Fibroblast of lung (primary cell): ENCODE measurements around the gene HDAC4. TPM values are rescaled to one million over a fixed set of nuclear protein-coding genes. Genes with fewer than 3 reads are reported as not detected.

Experiments used
- DNase-seq, 2 donors: peaks; one replicate each; pipeline versions ENCODE4 v3.0.0 to v3.0.0-alpha.2; 2010; ENCODE audit warnings: low read depth in 2 of 2
- H2AFZ ChIP-seq: 2 replicates; pipeline ENCODE4 v1.5.1; 2012; ENCODE audit warnings: low read length, control low read depth, inconsistent platforms
- H3K27ac ChIP-seq: 2 replicates; pipeline ENCODE4 v1.5.1; 2011; ENCODE audit warnings: low read length, control low read depth; ENCODE audit not compliant: insufficient read depth
- H3K27me3 ChIP-seq: 2 replicates; pipeline ENCODE4 v1.5.1; 2011; ENCODE audit warnings: mild to moderate bottlenecking, low read length; ENCODE audit not compliant: control insufficient read depth, insufficient read depth
- H3K36me3 ChIP-seq: 2 replicates; pipeline ENCODE4 v1.5.1; 2011; ENCODE audit warnings: low read length; ENCODE audit not compliant: control insufficient read depth, insufficient read depth
- H3K4me1 ChIP-seq: 2 replicates; pipeline ENCODE4 v1.5.1; 2011; ENCODE audit warnings: low read length; ENCODE audit not compliant: control insufficient read depth, insufficient read depth; ENCODE audit errors: extremely low read depth
- H3K4me2 ChIP-seq: 2 replicates; pipeline ENCODE4 v1.5.1; 2011; ENCODE audit warnings: low read length, control low read depth; ENCODE audit not compliant: insufficient read depth; ENCODE audit errors: extremely low read depth
- H3K4me3 ChIP-seq, 4 experiments: fragments of 200-600 bp in 1 of 4; sonication (generic) in 1 of 4; replicated peaks in 1 of 4; 2 replicates each; pipeline ENCODE4 v1.5.1; 2011 to 2016; ENCODE audit warnings: low read length in 4 of 4, low read depth in 3 of 4, mild to moderate bottlenecking in 3 of 4, control low read depth in 2 of 4, inconsistent platforms in 1 of 4, mixed read lengths in 1 of 4; ENCODE audit not compliant: insufficient read depth in 1 of 4; ENCODE audit errors: control extremely low read depth in 1 of 4
- H3K79me2 ChIP-seq: 2 replicates; pipeline ENCODE4 v1.5.1; 2012; ENCODE audit warnings: mild to moderate bottlenecking, low read length, inconsistent platforms; ENCODE audit not compliant: control insufficient read depth, insufficient read depth
- H3K9ac ChIP-seq: 2 replicates; pipeline ENCODE4 v1.5.1; 2011; ENCODE audit warnings: mild to moderate bottlenecking, low read length, control low read depth; ENCODE audit not compliant: insufficient read depth
- H3K9me3 ChIP-seq: 2 replicates; pipeline ENCODE4 v1.5.1; 2012; ENCODE audit warnings: low read depth, low read length; ENCODE audit not compliant: control insufficient read depth, insufficient read depth
- H4K20me1 ChIP-seq: 2 replicates; pipeline ENCODE4 v1.5.1; 2011; ENCODE audit warnings: low read length; ENCODE audit not compliant: control insufficient read depth, insufficient read depth; ENCODE audit errors: extremely low read depth
- CTCF ChIP-seq, 2 donors: IDR thresholded peaks in 1 of 2; conservative IDR thresholded peaks in 1 of 2; 1 replicate in 1 of 2; 2 replicates in 1 of 2; pipeline ENCODE4 v1.5.1; 2011 to 2012; ENCODE audit warnings: low read length in 2 of 2, control low read depth in 1 of 2, inconsistent platforms in 1 of 2, low read depth in 1 of 2, mild to moderate bottlenecking in 1 of 2
- EZH2 ChIP-seq: IDR thresholded peaks from 2 replicates; pipeline ENCODE4 v1.5.1; 2012; ENCODE audit warnings: low read length, control low read depth, mild to moderate bottlenecking; ENCODE audit errors: missing control alignments
- polyA plus RNA-seq, 2 donors: library from polyadenylated mRNA; depleted of rRNA in 1 of 2; stranded (reverse) in 1 of 2; unstranded in 1 of 2; fragments of >200 nt; gene quantifications; 2 replicates each; pipeline ENCODE4 v1.2.1, GENCODE V29; 2011 to 2012; ENCODE audit warnings: missing spikeins in 1 of 2
- total RNA-seq: library from RNA; depleted of rRNA; stranded (reverse); fragments of >200 nt; gene quantifications from 2 replicates; pipeline ENCODE4 v1.2.1, GENCODE V29; 2014

HDAC4 gene
- total and polyA plus RNA-seq, 2 donors (not counting 1 experiment from before 2014, with no cell fraction given) = 7.4 to 19.8 TPM

GRCh38 chr2:239195992-239196391, 204.8 kb downstream of the HDAC4 start:
- TF ChIP-seq CTCF (conservative IDR thresholded peaks at IDR 0.05 in 1 of 2, IDR thresholded peaks at IDR 0.05 in 1 of 2; ENCODE audit: low read depth in 1 of 2, low read length in 2 of 2) (no peak), EZH2 (no peak)
- H4K20me1 ChIP-seq = no peaks in the 10 kb centered on the region
- H3K4me3 ChIP-seq = no peak overlapping the region
- H3K27ac ChIP-seq = no peak overlapping the region
- peaks cover 4% of the 10 kb centered on the region for H3K4me1 ChIP-seq
- H3K79me2 ChIP-seq = no peaks in the 10 kb centered on the region
- no peak for DNase-seq
- no peaks in the 10 kb centered on the region for H3K27me3 ChIP-seq
- no peak overlapping the region for H3K4me2 ChIP-seq
- H3K9me3 ChIP-seq = no peaks in the 10 kb centered on the region
- H3K36me3 ChIP-seq = peaks cover 3% of the 10 kb centered on the region
- H3K9ac ChIP-seq = no peak overlapping the region
- no peak overlapping the region for H2AFZ ChIP-seq

DNA sequence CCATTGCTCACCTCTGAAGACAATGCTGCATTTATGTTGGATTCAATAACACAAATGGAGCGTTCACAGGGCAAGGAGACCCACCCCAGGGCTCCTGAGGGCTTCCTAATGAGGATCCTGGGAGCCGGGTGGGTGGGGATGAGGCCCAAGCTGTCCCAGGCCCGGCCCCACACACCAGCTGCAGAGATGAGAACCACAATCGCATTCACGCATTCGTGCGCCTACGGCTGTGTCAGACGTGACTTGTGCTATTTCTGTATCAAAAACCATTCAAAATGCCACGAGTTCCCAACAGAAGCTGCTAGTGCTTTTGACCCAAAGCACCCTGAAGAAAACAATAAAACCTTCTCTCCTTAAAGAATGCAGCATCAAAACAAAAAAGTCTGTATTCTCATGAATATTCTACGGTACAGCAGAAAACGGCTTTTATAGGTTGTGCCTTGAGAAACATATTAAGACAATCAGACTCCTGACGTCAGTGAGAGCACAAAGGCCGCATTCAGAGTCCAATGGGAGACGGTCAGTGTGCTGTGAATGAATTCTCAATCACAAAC, 205.4 kb downstream of the HDAC4 start:
- Histone ChIP-seq H3K9ac (no peak overlapping the region), H3K4me3 (no peak overlapping the region), H3K4me1 (peaks cover 4% of the 10 kb centered on the region), H2AFZ (no peak overlapping the region), H3K9me3 (no peaks in the 10 kb centered on the region), H3K27me3 (no peaks in the 10 kb centered on the region), H3K36me3 (peaks cover 3% of the 10 kb centered on the region), H3K79me2 (no peaks in the 10 kb centered on the region), H3K27ac (no peak overlapping the region), H3K4me2 (no peak overlapping the region), H4K20me1 (no peaks in the 10 kb centered on the region)
- peak in 1 of 2 donors; percentile 16 for DNase-seq
- no peak for TF ChIP-seq EZH2
- no peak for TF ChIP-seq CTCF (conservative IDR thresholded peaks at IDR 0.05 in 1 of 2, IDR thresholded peaks at IDR 0.05 in 1 of 2; ENCODE audit: low read depth in 1 of 2, low read length in 2 of 2)

DNA sequence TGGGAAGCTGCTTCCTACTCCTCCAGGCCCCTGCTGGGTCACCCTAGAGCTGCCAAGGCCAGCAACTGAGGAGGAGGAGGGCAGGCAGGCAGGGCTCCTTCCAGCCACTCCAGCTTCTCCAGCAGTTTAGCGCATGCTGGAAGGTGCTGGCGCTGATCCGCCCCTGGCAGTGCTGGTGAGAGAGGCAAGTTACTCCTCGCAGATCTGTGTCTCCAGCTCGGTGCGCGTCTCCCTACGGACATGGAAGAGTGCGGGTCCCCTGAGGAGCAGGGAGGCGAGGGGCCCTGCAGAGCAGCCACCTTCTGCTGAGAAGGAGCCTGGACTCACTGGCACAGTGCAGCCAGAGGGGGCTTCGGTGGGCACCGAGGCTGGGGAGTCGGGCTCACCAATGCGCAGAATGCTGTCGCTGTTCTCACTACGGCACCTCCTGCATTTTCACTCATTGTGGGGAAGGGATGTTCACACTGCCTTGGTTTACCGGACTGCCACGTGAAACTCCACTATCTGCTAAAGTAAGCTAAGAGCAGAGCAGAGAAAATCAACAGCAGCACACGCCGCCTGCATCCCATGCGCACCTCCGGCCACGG, 206.0 kb downstream of the HDAC4 start:
- H3K9ac ChIP-seq = no peak overlapping the region
- peaks cover 3% of the 10 kb centered on the region for H3K36me3 ChIP-seq
- no peak overlapping the region for H2AFZ ChIP-seq
- no peak overlapping the region for H3K27ac ChIP-seq
- H3K4me1 ChIP-seq = peaks cover 4% of the 10 kb centered on the region
- no peak overlapping the region for H3K4me2 ChIP-seq
- no peaks in the 10 kb centered on the region for H4K20me1 ChIP-seq
- TF ChIP-seq CTCF (conservative IDR thresholded peaks at IDR 0.05 in 1 of 2, IDR thresholded peaks at IDR 0.05 in 1 of 2; ENCODE audit: low read depth in 1 of 2, low read length in 2 of 2) (no peak), EZH2 (no peak)
- no peaks in the 10 kb centered on the region for H3K79me2 ChIP-seq
- no peaks in the 10 kb centered on the region for H3K9me3 ChIP-seq
- no peak for DNase-seq
- no peak overlapping the region for H3K4me3 ChIP-seq
- H3K27me3 ChIP-seq = no peaks in the 10 kb centered on the region
